Ishikawa (cell line): ENCODE measurements around the gene CHEK1.

Source experiments
- CEBPB ChIP-seq: IDR thresholded peaks from 2 replicates; pipeline ENCODE4 v1.6.1; 2012
- CREB1 ChIP-seq: IDR thresholded peaks from 2 replicates; pipeline ENCODE4 v1.6.1; 2012; ENCODE audit warnings: low read depth
- EGR1 ChIP-seq: IDR thresholded peaks from 2 replicates; pipeline ENCODE4 v1.6.1; 2012
- EP300 ChIP-seq: IDR thresholded peaks from 2 replicates; pipeline ENCODE4 v1.6.1; 2012; ENCODE audit warnings: borderline replicate concordance
- FOXM1 ChIP-seq: IDR thresholded peaks from 2 replicates; pipeline ENCODE4 v1.6.1; 2012; ENCODE audit warnings: low read depth, borderline replicate concordance
- NFIC ChIP-seq: IDR thresholded peaks from 2 replicates; pipeline ENCODE4 v1.6.1; 2012
- RAD21 ChIP-seq: IDR thresholded peaks from 2 replicates; pipeline ENCODE4 v1.6.1; 2012; ENCODE audit warnings: low read depth
- TAF1 ChIP-seq: IDR thresholded peaks from 2 replicates; pipeline ENCODE4 v1.6.1; 2012; ENCODE audit warnings: low read depth, mild to moderate bottlenecking
- TCF12 ChIP-seq: IDR thresholded peaks from 2 replicates; pipeline ENCODE4 v1.6.1; 2012; ENCODE audit warnings: low read depth
- TEAD4 ChIP-seq: IDR thresholded peaks from 2 replicates; pipeline ENCODE4 v1.6.1; 2012
- YY1 ChIP-seq: IDR thresholded peaks from 2 replicates; pipeline ENCODE4 v1.6.1; 2012; ENCODE audit warnings: low read depth
- ZBTB7A ChIP-seq: IDR thresholded peaks from 2 replicates; pipeline ENCODE4 v1.6.1; 2012; ENCODE audit warnings: low read depth
- TF ChIP-seq, protein P1 (sequence below): IDR thresholded peaks from 2 replicates; pipeline ENCODE4 v1.6.1; 2012
- TF ChIP-seq, protein P2 (sequence below): IDR thresholded peaks from 2 replicates; pipeline ENCODE4 v1.6.1; 2012
- TF ChIP-seq, protein P3 (sequence below): IDR thresholded peaks from 2 replicates; pipeline ENCODE4 v1.6.1; 2012; ENCODE audit warnings: low read depth, mild to moderate bottlenecking

CHEK1 gene

DNA sequence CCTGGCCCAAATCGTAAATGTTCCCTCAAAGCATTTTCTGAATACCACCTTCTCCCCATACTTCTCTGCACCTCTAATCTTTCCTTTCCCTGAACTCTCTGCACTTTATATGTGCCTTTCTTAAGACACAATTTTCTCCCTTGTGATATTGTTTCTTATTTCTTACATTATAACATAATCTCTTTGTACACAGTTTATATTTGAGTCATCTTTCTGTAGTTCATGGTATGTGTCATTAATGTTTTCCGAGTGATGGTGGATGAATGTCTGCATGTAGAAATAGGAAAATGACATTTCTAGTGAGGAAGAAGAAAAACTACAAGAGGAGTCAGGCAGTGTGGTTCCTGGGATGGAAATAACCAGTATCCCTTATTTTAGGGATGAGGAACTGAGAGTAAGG, 50.2 kb downstream of the CHEK1 start:
- TF ChIP-seq TAF1: no peak
- no peak for TF ChIP-seq TCF12
- TF ChIP-seq EGR1: no peak
- TF ChIP-seq, protein P1, sequence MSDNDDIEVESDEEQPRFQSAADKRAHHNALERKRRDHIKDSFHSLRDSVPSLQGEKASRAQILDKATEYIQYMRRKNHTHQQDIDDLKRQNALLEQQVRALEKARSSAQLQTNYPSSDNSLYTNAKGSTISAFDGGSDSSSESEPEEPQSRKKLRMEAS: no peak
- TF ChIP-seq CREB1: no peak
- TF ChIP-seq YY1: no peak
- TF ChIP-seq, protein P2, sequence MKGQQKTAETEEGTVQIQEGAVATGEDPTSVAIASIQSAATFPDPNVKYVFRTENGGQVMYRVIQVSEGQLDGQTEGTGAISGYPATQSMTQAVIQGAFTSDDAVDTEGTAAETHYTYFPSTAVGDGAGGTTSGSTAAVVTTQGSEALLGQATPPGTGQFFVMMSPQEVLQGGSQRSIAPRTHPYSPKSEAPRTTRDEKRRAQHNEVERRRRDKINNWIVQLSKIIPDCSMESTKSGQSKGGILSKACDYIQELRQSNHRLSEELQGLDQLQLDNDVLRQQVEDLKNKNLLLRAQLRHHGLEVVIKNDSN: no peak
- TF ChIP-seq RAD21: no peak
- TF ChIP-seq, protein P3, sequence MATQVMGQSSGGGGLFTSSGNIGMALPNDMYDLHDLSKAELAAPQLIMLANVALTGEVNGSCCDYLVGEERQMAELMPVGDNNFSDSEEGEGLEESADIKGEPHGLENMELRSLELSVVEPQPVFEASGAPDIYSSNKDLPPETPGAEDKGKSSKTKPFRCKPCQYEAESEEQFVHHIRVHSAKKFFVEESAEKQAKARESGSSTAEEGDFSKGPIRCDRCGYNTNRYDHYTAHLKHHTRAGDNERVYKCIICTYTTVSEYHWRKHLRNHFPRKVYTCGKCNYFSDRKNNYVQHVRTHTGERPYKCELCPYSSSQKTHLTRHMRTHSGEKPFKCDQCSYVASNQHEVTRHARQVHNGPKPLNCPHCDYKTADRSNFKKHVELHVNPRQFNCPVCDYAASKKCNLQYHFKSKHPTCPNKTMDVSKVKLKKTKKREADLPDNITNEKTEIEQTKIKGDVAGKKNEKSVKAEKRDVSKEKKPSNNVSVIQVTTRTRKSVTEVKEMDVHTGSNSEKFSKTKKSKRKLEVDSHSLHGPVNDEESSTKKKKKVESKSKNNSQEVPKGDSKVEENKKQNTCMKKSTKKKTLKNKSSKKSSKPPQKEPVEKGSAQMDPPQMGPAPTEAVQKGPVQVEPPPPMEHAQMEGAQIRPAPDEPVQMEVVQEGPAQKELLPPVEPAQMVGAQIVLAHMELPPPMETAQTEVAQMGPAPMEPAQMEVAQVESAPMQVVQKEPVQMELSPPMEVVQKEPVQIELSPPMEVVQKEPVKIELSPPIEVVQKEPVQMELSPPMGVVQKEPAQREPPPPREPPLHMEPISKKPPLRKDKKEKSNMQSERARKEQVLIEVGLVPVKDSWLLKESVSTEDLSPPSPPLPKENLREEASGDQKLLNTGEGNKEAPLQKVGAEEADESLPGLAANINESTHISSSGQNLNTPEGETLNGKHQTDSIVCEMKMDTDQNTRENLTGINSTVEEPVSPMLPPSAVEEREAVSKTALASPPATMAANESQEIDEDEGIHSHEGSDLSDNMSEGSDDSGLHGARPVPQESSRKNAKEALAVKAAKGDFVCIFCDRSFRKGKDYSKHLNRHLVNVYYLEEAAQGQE: no peak
- no peak for TF ChIP-seq FOXM1
- TF ChIP-seq NFIC: no peak
- TF ChIP-seq CEBPB: no peak
- no peak for TF ChIP-seq TEAD4

DNA sequence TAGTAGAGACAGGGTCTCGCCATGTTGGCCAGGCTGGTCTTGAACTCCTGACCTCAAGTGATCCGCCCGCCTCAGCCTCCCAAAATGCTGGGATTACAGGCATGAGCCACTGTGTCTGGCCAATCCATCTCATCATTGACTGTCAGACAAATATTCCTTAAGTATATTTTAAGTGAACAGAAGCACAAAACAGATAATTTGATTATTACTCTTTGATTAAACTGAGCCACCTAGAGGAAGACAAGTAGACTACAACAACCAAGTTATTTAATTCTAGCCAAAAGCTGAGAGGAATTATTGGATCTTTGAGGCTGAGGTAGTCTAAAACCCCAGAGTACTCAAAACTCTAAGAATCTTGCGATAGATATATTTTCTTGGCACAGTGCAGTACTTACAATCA, 54.4 kb downstream of the CHEK1 start:
- TF ChIP-seq ZBTB7A (no peak), EP300 (no peak)

DNA sequence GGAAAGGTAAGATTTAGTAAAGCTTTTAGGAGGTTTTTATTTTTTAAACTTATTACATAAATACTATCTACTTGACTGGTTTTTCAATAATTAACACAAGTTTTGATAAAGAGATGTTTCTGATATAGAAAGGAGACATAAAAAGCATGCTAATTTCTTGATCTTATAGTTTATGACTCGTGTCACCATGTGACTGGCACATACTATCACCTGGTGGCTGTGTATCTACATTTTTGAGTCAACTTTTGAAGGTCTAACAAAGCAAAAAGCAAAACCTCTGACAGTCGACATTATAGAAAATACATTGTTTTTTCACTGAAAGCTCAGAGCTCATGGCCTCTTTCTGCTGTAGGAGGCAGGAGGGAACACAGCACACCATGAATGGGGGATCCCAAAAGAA, 54.9 kb downstream of the CHEK1 start:
- TF ChIP-seq TEAD4 (no peak), CREB1 (no peak), TCF12 (no peak), EP300 (no peak), CEBPB (no peak), ZBTB7A (no peak), FOXM1 (no peak), TAF1 (no peak)
- TF ChIP-seq, protein P2: no peak
- TF ChIP-seq, protein P3: no peak

DNA sequence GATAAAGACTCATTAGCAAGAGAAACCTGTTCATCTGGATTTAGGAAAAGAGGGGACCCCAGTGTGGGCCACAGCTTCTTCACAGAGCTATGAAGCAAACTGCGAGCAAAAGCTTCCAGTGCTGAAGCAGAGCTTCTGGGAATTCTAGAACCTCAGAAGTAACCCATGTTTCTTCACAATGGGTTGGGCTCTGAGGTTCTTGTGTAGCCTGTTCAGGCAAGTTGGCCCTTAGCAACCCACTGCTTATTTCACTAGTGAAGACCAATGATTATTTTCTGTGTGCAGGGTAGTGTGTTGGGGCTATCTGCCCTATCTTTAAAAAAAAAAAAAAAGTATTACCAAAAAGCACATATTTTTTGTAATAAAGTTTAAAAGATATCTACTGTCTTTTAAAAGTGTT, 55.8 kb downstream of the CHEK1 start, which contains the start of gene ACRV1:
ACRV1 (minus strand) TSS at position 101 of the 400 bp plus-strand sequence; CDS start at position 34, 67 bp downstream.
- TF ChIP-seq EP300: no peak
- TF ChIP-seq EGR1: no peak
- no peak for TF ChIP-seq TEAD4

DNA sequence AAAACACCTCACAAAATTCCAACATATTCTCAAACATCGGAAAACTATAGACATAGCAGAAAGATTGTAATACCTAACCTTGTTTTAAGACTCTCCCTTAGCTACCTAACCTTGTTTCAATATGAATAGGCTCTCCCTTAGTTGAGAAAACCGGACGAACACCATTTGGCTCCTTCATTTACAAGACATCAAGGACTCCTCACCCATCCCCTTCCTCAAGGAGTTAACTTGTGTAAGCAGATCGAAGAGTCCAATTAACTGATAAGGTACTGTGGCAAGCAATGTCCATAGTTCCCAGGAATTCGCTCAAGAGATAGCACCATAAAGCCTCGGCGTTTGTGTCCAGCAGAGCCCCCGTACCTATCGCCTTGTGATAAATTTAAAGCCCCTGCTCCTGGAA, 60.3 kb downstream of the CHEK1 start:
- no peak for TF ChIP-seq TEAD4
- TF ChIP-seq TAF1: no peak
- TF ChIP-seq EP300: no peak
- TF ChIP-seq, protein P1: no peak
- TF ChIP-seq, protein P2: no peak
- no peak for TF ChIP-seq CREB1
- TF ChIP-seq, protein P3: no peak
- no peak for TF ChIP-seq FOXM1
- TF ChIP-seq ZBTB7A: no peak
